ENCODE data around the gene AQP12B.

GRCh38 chr2:240663546-240664190, 19.0 kb downstream of the AQP12B start:
- no peak for TF ChIP-seq CTCF (IDR thresholded peaks at IDR 0.05)
- no peak for TF ChIP-seq POLR2A (IDR thresholded peaks at IDR 0.05)
- TF ChIP-seq EP300 (IDR thresholded peaks at IDR 0.05), result no peak
